HT-29 (cell line): ENCODE data around the gene LEKR1. TPM values are rescaled to one million over a fixed set of nuclear protein-coding genes. Genes with fewer than 3 reads are reported as not detected.
A peak's percentile ranks its signal among the peaks of the same experiment; 100 is the strongest.
"Not testable (repeated sequence)": the region's sequence is repeated elsewhere in the genome, so short reads cannot be mapped to it uniquely, and the experiment has no call there.

Source experiments
- DNase-seq: peaks from one replicate; pipeline ENCODE4 v3.0.0-alpha.2; 2015; ENCODE audit warnings: low spot score
- total RNA-seq: library from RNA; depleted of rRNA; stranded (reverse); fragments of >200 nt; shearing (Covaris generic); gene quantifications from 2 replicates; pipeline ENCODE4 v1.2.3, GENCODE V29; 2014; rRNA removed

Gene LEKR1
- total RNA-seq, result 1.4 and 3.1 TPM in 2 replicates

DNA sequence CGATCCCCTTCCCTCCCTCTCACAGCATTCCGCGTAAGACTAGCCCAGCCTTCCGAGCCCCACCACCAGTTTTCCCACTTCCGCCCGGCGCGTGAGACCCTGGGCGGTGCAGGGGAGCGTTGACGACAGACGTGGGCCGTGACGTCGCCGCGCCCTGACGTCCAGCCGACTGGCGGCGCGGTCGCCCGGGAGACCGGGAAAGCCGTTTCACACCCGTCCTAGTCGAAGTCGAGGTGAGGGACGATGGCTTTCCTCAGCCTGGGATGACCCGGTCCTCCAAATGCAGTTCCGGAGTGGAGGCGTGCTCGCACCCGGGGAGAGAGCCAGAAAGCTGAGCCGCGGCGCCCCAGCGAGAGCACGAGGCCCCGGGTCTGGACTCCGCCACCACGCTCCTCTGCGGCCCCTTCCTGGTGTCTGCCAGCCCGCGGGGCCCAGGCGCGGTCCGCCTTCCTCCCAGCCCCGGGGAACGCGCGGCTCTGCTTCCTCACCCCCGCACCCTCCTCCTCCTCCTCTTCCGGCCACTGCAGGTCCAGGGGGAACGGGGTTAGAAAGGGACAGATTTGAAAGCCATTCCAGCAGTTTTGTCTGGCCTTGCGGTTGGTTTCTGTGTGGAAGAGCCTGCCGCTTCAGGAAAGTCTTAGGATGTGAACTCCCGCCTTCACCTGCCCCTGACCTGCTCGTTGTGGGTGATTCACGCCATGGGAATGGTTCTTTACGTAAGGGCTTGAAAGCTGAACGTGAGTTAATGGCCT lies at the start of gene LEKR1:
Gene LEKR1, plus strand, starts transcription at position 210 of the 752 bp plus-strand sequence. CDS start 2,977 bp downstream, outside the sequence.
- DNase-seq, result peak; percentile 94

GRCh38 chr3:156776871-156777270 lies 49.3 kb upstream of the LEKR1 start:
- DNase-seq, result no peak

GRCh38 chr3:156781310-156782230 lies 44.6 kb upstream of the LEKR1 start:
- peak; percentile 45 for DNase-seq

GRCh38 chr3:156782319-156782718 lies 43.8 kb upstream of the LEKR1 start:
- DNase-seq, result no peak

DNA sequence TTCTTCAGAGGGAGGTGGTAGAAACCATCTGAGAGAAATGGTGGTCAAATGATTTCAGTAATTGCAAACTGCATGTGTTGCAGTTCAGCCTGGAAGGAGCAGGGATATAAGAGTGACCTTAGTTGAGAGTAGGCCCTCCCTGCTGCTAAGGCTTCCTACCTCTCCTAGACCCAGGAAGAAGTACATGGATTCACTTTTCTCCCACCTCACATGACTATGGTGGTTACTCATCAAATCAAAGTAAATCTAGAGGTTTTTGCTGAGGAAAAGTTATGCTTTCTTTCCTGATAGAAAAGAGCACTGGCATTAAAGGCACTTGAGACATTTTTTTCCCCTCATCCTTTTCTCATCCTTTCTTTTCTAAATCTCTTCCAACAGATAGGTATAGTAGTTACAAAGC lies 43.2 kb upstream of the LEKR1 start:
- DNase-seq, result no peak

GRCh38 chr3:156787001-156787400 lies 39.2 kb upstream of the LEKR1 start:
- no peak for DNase-seq

DNA sequence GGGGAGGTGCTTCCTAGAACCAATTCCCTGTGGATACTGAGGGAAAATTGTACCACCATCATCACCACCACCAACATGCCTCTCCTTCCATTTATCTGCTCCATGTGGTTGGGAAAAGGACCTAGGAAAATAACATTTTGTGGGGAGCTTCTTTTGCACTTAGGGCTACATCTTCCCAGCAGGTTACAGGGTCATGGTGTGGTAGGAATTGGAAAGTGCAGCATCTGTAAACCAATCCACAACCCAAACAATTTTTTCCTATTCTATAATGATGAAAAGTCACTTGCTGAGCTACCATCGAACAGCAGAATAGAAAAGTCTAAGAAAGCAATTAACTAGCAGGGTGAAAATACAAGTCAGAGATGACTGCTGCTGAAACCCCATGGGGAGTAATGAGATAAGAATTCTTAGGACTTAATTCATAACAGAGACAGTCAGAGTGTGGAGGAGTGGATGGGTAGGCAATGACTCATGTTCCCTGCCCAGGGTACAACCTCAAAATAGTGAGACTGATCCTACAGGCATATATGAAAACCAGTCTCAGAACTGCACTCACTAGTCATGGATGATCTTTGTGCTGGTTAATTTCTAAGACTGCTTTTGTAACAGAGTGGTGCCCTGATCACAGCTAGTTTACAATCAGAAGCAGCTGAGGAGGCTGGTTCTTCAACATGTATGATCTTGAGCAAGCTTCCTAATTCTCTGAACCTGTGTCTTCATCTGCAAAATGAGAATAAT lies 38.1 kb upstream of the LEKR1 start:
- peak; percentile 46 for DNase-seq

DNA sequence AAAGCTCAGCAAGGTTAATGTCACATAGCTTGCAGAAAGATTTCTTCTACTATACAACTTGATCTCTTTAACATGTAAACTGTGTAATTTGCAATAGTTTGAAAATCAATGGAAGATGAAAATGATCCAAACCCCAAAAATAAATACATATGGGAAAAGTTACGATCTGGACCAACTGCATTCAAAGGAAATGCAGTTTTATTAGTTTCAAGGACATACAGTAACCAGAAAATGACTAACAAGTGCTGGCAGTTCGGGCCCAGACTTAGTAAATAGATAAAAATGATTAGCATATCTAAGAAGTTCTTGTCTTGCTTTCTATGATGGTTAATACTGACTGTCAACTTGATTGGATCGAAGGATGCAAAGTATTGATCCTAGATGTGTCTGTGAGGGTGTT lies 37.3 kb upstream of the LEKR1 start:
- peak; percentile 24 for DNase-seq

DNA sequence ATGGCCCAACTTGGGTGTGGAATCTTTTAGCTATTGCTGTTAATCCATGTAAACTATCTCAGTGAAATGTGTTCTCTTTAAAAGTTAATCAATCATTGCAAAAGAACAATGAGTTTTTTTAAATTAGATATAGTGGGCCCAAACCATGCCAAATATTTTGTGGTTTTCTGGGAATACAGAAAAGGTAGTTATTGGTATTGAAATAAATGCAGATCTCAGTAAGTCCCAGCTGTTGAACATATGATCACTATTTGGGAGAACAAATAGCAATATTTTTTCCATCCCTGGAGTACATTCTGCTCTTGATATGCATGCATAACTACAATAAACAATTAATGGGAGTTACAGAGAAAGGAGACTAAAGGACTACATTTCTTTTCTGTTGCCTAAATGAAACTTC lies 36.0 kb upstream of the LEKR1 start:
- no peak for DNase-seq

DNA sequence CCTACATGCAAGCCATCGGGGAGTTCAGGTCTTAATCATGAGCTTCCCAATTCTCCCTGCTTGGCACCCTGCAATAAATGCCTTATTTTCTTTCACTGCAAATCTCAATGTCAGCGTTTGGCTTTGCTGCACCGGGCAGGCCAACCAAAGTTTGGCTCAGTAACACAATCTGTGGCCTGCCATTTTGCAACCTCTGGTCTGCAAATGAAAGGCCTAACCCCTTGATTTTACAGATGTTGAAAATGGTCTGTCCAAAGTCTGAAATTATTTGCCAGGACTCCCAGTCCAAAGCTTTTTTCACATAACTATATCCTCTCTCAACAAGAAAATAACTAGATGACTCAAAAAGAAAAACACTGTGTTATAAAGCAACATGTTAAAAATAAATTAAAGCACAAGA lies 34.0 kb upstream of the LEKR1 start:
- DNase-seq, result no peak

GRCh38 chr3:156792536-156792935 lies 33.6 kb upstream of the LEKR1 start:
- DNase-seq, result no peak

- no peak for DNase-seq
Observed at GRCh38 chr3:156792945-156793344, 33.2 kb upstream of the LEKR1 start.

GRCh38 chr3:156793400-156793799 lies 32.8 kb upstream of the LEKR1 start:
- DNase-seq, result no peak

GRCh38 chr3:156793851-156794250 lies 32.3 kb upstream of the LEKR1 start:
- no peak for DNase-seq

- no peak for DNase-seq
Observed at GRCh38 chr3:156795890-156796481, 30.2 kb upstream of the LEKR1 start.

DNA sequence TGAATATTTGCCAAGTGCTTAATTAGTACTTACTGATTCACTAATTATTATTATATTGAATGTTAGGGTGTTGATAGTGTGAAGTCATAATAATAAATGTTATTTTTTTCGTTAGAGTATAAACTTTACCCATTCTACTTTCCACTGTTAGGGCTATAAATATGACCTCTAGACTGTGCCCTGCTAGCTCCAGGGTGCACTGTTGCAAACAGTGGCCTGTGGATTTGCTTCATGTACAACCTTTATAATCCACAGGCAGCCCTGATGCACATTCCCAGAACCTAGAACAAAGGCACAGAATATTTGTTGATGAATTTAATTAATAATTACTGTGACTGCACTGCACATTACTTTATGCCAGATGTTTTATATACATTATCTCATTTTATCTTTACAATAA lies 28.8 kb upstream of the LEKR1 start:
- no peak for DNase-seq

DNA sequence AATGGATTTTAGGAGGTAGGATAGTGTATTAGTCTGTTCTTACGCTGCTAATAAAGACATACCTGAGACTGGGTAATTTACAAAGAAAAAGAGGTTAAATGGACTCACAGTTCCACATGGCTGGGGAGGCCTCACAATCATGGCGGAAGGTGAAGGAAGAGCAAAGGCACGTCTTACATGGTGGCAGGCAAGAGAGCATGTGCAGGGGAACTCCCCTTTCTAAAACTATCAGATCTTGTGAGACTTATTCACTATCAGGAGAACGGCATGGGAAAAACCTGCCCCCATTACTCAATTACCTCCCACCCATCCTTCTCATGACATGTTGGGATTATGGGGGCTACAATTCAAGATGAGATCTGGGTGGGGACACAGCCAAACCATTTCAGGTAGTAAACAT lies 25.9 kb upstream of the LEKR1 start:
- DNase-seq, result not testable (repeated sequence)

DNA sequence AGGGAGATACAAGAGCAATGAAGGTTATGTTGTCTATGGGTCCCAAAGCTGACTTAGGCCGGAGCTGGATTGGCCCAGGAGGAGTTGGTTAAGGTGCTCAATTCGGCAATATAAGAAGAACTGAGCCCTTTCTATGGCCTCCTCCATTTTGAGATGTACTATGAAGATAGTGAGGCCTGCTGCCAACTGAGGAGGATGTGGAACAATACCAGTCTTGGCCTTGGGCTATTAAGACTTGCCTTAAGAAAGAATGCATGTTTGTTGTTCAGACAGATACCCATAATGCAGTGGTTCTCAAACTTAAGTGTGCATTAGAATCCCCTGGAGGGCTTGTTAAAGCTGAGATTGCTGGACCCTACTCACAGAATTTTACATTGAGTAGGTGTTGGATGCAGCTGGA lies 24.4 kb upstream of the LEKR1 start:
- DNase-seq, result no peak

GRCh38 chr3:156802821-156803606 lies 23.1 kb upstream of the LEKR1 start:
- DNase-seq, result no peak

DNA sequence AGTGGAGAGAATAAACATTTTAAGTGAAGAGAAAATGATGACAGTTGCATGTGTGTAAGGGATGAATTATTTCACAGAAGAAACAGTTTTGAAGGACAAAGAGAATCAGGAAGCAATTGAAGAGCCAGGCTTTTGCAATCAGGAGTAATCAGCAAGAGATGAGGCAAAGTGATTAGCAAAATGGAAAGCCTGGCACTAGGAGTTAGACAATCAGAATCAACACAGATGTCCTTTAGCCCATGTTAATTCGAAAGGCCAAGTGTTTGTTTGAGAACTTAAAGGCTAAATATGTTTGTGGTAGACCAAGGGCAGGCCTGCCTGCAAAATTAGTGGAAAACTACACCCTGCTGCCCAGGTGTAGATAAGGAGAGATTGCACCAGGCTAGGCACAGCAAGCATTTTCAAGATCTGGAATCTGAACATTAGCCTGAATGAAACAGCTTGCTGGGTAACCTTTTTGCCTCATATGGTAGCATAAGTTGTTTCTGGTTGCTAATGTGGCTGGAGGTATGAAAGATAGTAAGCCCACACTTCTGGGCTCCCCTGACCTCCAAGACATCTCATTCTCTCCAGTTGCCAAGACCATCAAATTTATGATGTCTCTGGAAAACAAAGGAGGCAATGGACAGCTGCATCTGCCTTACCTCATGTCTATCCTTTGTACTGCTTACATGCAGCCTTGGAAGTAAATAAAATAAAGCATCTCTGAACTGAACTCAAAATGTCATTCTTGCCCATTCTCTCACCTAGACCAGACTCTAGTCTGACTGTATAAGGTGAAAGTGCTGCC lies 22.0 kb upstream of the LEKR1 start:
- no peak for DNase-seq
